GM19463 (cell line): ENCODE results near the gene UBE3B.

Experiments used
- ATAC-seq: cut with Tn5 transposase; IDR thresholded peaks from one replicate; pipeline ENCODE4 v1.9.1; 2021; ENCODE audit warnings: mild to moderate bottlenecking, moderate library complexity; ENCODE audit not compliant: unreplicated experiment

Gene UBE3B

DNA sequence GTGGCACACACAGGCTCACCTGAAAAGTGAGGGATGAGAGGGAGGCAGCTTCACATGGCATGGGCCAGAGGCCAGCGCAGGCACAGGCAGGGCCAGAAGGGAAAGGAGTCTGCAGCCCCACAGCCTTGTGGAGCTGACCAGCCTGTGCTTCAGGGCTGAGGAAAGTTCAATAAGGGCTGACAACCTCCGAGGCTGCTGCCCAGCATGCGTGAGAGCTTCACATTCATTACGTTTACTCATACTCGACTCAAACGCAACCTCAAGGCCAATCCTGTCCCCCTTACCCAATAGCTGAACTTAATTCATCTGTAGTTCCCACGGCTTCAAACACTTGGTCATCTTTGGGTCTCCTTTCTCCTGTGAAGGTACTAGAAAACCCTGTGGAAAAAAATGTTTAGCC is 91.1 kb downstream of the UBE3B start:
- no peak for ATAC-seq

- ATAC-seq: no peak
These were observed 94.5 kb downstream of the UBE3B start for GRCh38 chr12:109571773-109572505.

DNA sequence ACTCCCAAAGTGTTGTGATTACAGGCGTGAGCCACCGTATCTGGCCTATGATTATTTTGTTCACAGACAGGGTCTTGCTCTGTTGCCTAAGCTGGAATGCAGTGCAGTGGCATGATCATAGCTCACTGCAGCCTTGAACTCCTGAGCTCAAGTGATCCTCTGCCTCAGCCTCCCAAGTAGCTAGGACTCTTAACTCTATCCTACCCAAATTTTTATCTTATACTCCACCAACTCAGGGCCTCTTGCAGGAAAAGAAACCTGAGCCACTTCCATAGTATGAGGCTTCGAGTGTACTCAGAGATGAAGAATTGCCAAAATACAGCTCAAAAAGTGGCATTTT is 95.0 kb downstream of the UBE3B start:
- ATAC-seq: no peak

DNA sequence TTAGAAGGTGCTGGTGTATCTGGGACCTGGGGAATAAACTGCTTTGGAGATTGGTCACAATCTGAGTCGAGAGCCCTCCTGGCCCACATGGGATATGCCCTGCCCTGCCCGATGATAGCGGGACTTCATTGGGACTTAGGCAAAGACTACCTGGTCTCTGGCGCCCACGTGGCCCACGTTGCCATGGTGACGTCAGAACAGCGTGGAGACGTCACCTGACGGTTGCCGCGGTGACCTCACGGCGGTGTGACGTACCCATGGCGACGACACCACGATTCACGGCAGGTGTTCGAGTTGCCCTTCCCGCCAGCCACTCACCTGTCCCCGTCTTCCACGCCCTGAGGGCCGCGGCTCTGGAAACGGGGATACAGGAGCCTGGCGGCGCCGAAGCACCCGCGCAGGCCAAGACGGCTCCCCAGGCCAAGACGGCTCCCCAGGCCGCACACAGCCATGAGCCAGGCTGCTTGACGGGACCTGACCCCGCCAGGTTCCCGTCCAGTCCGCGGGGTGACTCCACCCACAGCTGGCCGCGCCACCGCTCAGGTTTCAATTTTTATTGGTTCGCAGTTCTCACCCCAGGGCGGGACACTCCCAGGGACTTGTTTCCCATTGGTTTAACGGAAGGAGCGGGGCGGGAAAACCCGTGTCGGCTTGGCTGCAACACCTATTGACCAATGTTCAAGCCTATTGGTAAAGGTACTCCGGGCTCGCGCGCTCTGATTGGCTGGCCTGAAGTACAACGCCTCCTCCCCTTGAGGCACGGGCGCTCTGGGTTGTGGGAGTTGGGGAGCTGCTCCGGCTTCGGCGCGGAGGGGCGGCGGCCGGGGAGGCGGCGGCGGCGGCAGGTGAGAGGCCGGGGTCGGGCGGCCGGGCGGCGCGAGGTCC is 95.8 kb downstream of the UBE3B start, which contains the start of the genes MMAB and MVK:
Gene MMAB, minus strand, starts transcription at position 476 of the 885 bp plus-strand sequence. Its CDS starts 24 bp downstream, at position 452.
Gene MVK, plus strand, starts transcription at position 766 of the 885 bp plus-strand sequence. CDS start 1,029 bp downstream, outside the sequence.
- peak; percentile 95 for ATAC-seq

DNA sequence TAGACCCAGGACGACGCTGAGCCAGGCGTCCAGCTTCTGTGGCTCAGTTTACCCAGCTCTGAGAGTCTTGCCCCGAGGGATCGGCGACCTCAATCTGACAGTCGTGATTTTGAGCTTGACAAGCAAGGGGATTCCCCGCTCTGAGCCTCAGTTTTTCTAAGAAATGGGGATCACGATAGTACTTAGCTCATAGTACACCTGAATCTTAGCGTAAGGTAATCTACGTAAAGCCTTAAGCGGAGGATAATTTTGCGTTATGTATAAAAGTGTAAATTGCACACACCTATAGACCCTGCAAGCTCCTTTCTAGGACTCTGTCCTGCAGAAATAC is 96.4 kb downstream of the UBE3B start:
- ATAC-seq: no peak

GRCh38 chr12:109575683-109576082 is 98.2 kb downstream of the UBE3B start:
- no peak for ATAC-seq

GRCh38 chr12:109577311-109577710 is 99.9 kb downstream of the UBE3B start:
- no peak for ATAC-seq

GRCh38 chr12:109578330-109578927 is 101.0 kb downstream of the UBE3B start:
- no peak for ATAC-seq

DNA sequence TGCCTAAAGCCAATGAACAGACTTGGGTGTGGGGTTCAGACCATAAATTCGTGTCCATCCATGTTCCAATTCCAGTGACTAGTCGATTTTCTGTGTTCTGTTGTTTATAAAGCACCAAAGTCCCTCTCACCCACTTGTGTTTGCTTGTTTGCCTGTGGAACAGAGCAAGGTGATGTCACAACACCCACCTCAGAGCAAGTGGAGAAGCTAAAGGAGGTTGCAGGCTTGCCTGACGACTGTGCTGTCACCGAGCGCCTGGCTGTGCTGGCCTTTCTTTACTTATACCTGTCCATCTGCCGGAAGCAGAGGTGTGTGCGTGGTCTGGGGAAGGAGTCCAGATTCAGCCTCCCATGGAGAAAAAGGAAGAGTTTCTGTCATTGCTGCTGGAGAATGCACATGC is 102.2 kb downstream of the UBE3B start:
- no peak for ATAC-seq

DNA sequence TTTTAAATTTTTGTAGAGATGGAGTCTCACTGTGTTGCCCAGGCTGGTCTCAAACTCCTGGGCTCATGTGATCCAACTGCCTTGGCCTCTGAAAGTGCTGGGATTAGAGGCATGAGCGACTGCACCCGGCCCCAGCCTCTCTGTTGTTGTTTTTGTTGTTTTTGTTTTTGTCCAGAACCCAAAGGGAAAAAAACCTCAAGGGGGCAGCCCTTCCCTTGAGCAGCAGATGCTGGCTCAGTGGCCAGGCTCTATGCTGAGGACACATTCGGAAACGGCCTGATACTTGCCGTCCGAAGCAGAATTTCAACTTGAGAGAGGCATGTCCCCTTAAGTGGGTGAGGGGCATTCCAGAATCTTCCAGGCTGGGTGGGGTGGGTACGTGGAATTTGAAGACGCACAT is 102.8 kb downstream of the UBE3B start:
- no peak for ATAC-seq

- ATAC-seq: no peak
These were observed 103.4 kb downstream of the UBE3B start for GRCh38 chr12:109580684-109581333.

GRCh38 chr12:109581334-109581691 is 103.9 kb downstream of the UBE3B start:
- ATAC-seq: no peak

GRCh38 chr12:109581856-109582255 is 104.4 kb downstream of the UBE3B start:
- ATAC-seq: no peak

GRCh38 chr12:109582636-109583035 is 105.2 kb downstream of the UBE3B start:
- ATAC-seq: no peak

GRCh38 chr12:109583733-109584132 is 106.3 kb downstream of the UBE3B start:
- ATAC-seq: no peak
